CD4-positive, alpha-beta T cell treated with Interleukin-10 for 1 hour (primary cell): Measurements from ENCODE around the gene HMSD.

ENCODE experiments used
- DNase-seq: peaks from one replicate; pipeline ENCODE4 v3.0.0-alpha.2; 2020

Gene HMSD

GRCh38 chr18:63960891-63961290 is 11.8 kb downstream of the HMSD start:
- DNase-seq, result no peak

GRCh38 chr18:63961435-63961980 is 12.4 kb downstream of the HMSD start:
- no peak for DNase-seq

DNA sequence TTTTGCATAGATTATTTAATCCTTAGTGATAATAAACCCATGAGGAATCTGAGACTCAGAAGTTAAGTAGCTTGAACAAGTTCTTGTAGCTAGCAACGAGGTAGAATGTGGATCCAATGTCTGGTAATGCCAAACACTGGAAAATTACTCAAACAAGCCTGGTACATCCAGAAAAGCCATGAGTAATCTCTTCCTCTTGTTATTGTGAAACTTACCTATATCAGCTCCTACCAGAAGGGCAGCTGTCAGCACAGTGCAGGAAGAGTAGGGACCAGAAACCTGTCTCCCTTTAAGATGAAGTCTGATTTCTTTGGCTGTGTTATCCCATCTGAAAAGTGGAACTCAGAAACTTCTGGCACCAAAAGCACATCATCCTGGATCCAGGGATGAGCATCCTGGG is 13.0 kb downstream of the HMSD start:
- no peak for DNase-seq

DNA sequence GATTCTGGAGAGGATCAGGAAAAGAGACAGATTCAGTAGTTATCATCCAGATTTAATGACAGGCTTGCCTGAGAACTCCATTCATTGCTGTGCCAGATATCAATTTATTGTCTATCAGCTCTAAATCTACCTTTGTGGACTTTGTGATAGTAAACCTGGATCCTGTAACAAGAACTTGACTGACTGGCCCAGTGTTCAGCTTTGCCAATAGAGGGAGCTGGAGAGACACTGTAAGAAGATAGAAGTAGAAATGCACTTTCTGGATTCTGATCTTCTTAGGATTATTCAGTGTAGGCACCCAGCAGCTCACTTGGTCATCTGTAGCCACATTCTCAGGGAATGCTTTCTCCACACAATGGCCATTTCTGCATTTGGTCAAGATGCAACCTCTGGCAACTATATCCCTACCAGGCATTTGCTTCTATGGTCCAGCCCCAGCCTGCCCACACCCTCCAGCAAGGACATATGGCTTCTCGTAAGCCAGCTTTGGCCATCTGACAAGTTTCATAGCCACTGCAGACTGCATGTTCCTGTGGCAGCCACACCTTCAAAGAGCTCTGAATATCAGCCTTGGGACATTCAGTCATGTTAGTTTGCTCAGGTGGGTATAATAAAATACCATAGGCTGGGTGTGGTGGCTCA is 14.6 kb downstream of the HMSD start:
- DNase-seq, result peak; percentile 71

DNA sequence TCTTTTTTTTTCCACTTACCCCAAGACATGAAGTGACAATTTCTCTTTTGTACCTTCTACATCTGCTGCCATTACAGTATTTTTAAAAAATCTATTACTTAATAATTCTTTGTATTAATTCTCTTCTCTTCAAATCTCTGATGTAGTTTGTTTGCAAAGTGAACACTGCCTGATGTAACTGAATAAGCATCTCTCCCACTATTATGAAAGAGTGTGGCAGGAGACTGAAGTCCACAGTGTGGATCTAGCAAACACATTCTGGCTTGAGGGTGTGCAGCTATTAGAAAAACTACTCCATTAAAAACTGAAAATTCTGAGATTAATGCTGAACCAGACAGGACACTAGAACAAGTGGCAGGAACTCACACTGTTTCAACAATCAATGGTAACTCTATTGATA is 15.8 kb downstream of the HMSD start:
- no peak for DNase-seq

GRCh38 chr18:63965716-63966330 is 16.7 kb downstream of the HMSD start:
- no peak for DNase-seq

GRCh38 chr18:63969942-63970808 is 21.1 kb downstream of the HMSD start, which contains the start of gene SERPINB8:
Gene SERPINB8 (plus strand): TSS chr18:63970081. CDS start chr18:63978309, 8,228 bp downstream.
- DNase-seq, result peak; percentile 82

DNA sequence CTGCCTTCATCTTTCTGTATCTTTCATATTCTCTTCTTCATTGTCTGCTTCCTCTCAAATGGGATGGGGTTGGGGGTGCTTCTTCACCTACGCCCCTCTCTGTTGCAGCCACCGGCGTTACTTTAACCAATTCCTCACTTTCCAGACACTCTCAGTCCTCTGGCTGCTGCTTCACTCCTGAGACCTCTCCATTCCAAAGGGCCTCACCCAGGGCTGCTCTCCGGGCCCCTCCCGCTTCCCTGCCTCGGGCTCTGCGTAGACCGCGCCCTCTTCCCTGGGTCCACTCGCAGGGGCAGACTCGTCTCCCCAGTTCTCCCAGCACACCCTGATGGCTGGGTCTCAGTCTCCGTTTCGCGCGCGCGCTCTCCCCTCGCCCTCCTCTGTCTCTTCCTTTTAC is 21.7 kb downstream of the HMSD start:
- DNase-seq, result no peak

DNA sequence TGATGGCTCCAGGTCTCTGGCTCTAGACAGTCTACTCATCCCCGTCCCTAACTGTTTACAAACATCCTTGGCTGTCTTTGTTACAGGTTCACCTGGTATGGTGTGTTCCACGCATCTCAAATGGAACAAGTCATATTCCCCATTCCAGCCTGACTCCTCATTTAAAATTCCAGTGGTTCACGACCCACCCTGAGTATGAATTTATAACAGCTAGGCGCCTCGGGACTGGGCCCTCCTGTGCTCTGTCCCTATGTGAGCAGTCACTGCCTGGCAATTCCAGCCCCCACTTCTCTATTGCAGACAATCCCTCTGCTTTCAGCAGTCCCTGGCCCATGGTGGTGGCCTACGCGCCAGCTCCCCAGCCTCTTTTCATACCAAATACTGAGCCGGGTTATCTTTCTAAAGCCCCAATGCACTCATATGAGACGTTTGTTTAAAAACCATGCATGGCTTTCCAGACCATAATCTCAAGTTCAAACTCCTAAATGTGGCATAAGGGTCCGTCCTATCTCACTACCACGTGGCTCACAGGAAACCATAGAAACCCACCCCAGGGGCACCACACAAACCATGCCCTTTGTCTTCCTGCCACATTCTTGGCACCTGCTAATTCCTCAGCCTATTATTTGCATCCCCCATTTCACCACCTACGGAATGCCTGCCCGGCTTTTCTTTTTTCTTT is 22.4 kb downstream of the HMSD start:
- DNase-seq, result no peak

DNA sequence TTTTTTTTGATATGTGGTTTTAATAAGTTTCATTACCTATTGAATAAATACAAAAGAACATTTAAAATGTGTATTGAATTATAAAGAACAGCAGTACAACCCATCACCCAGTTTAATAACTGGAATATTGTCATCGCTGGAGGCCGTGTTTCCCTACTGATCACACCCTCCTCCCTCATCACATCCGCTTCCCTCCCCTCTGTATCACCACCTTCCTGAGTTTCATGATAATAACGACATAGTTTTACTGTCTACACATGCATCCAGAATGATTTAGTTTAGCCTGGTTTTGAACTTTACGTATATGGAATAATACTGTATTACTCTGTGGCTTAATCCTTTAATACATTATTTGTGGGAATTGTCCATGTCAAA is 22.9 kb downstream of the HMSD start:
- no peak for DNase-seq

DNA sequence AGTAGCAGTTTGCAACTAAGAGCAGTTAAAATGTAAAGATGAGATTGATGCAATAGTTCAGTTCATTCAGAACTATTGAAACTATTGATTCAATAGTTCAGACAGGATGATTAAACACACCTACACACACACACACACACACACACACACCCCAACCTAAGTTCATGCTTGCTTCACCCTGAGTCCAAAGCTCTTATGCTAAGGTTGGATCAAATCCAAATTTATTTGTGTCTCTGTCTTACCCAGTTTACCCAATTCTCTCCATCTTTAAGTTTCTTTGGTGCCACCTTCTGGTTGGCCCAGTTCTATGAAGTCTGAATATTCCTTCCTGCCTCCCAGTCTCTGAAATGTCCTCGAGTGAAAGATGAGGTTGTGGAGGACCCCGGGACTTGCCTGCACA is 25.9 kb downstream of the HMSD start:
- peak; percentile 34 for DNase-seq

- DNase-seq, result no peak
Observed at GRCh38 chr18:63975628-63976027, 26.5 kb downstream of the HMSD start.

GRCh38 chr18:63977040-63977439 is 27.9 kb downstream of the HMSD start:
- no peak for DNase-seq

DNA sequence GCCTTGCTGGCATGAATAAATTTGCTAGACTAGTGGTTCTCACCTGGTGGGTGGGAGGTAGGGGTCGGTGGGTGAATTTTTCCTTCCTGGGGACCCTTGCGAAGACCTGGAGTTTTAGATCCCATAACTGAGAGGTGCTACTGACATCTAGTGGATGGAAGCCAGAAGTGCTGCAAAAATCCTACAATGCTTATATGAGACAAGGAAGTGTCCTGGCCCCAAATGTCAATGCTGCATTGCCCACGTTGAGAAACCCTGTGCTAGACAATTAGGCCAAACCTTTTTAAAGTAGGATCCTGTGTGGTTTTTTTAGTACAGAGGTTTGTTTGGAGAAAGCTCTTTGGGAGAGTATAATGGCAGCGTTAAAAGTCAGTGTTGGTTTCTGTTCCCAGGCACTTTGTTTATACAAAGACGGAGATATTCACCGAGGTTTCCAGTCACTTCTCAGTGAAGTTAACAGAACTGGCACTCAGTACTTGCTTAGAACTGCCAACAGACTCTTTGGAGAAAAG is 30.4 kb downstream of the HMSD start:
- DNase-seq, result peak; percentile 63

DNA sequence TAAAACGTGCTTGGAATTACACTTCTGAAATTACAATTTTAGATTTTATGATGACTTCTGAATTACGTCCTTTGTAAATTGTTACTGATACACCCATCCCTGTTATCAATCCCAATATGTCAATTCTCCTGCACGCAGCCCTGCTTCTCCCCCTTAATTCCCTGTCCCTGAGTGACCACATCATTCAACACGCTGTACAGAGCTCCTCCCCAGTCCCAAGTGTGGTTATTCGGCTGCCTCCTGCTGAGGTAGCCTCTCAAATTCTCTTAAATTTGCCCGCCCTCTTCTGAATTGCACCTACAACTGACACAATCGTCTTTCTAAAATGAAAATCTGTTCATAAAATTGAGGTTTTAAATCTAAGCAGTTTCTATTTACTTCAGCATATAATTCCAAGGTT is 30.9 kb downstream of the HMSD start:
- no peak for DNase-seq

DNA sequence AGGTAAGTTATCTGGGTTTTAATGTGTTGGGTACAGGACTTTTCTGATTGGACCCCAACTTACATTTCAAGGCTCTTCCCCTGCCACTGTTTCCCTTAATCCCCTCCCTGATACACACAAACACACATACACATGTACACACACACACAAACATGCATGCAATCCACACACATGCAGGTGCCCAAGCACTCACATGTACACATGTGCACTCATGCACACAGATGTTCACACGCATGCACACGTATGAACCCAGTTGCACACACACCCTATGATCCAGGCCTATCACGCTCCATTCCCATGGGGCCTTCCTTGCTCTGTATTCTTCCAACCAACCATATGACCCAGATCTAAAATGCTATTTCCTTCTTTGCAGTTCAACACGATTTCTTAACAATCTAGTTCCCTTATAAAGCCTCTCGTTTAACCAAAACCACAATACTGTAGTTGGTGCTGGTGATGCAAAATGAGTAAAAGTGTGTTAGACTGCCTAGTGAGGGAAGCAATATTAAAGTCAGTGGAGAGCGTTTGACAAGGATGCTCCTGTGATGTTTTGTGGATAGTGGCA is 31.9 kb downstream of the HMSD start:
- DNase-seq, result no peak

DNA sequence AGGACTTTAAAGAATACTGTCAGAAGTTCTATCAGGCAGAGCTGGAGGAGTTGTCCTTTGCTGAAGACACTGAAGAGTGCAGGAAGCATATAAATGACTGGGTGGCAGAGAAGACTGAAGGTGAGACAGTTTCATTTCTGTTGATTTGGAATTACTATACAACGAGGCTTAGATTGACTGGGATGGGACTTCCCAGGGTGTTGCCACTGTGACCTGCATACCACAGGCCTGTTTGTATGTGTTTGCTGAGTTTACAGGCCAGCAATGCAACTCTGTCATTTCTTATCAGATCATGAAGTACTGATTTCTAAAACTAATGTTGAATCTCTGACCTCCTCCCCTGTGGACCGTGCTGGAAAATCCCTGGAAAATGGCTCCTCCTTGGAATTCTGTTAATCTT is 32.6 kb downstream of the HMSD start:
- DNase-seq, result no peak

- no peak for DNase-seq
Observed at GRCh38 chr18:63982361-63982760, 33.3 kb downstream of the HMSD start.

DNA sequence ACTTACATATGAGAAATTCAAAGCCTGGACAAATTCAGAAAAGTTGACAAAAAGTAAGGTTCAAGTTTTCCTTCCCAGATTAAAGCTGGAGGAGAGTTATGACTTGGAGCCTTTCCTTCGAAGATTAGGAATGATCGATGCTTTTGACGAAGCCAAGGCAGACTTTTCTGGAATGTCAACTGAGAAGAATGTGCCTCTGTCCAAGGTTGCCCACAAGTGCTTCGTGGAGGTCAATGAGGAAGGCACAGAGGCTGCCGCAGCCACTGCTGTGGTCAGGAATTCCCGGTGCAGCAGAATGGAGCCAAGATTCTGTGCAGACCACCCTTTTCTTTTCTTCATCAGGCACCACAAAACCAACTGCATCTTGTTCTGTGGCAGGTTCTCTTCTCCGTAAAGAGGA is 37.8 kb downstream of the HMSD start:
- DNase-seq, result no peak

DNA sequence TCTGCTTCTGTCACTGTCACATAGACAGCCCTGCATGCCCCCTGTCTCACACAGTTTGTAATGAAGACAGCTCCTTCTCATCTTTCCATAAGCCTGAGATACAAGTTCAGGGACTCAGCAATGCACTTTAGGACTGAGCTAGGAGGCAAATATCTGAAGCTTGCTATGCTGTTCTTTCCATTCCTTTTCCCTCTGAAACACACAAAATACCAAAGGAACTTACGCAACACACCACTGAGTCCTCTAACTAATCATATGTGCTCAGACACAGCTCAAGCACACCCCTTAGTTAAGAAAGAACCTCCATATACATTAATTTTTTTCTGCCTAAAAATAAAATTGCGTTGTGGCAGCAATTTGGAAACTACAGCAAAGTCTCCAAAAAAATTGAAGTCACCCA is 38.6 kb downstream of the HMSD start:
- no peak for DNase-seq

DNA sequence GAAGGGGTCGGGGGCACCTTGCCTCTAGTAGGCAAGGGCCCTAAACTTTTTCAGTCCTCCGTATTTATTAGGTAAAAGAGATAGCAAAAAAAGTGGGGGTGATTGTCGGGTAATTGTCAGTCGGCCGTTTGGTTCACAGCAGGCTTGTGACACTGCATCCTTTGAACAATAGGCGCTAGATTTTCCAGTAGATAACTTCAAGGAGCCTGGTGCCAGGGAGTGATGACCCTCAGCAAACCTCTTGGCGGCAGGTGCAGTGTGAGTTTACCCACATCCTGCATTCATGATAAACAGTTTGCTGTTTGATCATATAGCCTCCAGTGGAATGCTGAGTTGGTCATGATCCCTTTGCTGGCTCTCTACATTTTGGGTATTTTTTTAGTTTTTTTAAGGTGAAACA is 43.6 kb downstream of the HMSD start:
- DNase-seq, result no peak

DNA sequence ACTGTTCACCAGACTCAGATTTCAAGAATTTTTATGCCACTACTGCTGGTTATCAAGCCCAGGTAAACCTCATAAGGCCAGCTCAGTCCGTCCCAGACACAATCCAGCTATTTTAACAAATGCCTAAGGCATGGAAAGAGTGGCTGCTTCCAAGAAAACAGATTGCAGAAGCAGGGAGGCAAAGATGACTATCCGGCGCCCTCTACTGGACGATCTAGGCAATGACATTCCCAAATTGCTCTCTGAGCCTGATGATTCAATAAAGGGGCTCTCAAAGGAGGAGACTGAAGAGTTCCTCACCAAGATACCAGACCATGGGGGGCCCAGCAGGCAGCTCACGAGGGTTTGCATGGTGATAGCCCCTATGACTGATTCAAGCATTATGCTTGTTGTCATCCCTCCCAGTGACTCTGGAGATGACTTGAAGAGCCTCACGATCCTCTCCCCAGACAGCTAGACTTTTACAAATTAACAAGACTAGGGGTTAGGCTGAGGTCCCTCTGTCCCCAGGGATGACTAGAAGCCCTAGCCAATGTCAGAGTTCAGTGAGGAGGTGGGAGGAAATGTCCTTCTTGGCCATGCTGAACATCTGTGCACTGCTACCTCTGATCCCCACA is 45.8 kb downstream of the HMSD start:
- DNase-seq, result peak; percentile 51
